Activated naive CD8-positive, alpha-beta T cell treated with anti-CD3 and anti-CD28 coated beads, Interleukin-2, amount 10 ng/mL, durations not matched to agents 7 days and 5 days (primary cell): ENCODE data around the gene RNU6-1. TPM values are rescaled to one million over a fixed set of nuclear protein-coding genes. Genes with fewer than 3 reads are reported as not detected.

Experiments used
- ATAC-seq: fragments of 150-1000 bp; cut with Tn5 transposase; one replicate; pipeline ENCODE4 v1.10.0; 2021; ENCODE audit warnings: low read depth, moderate library complexity
- POLR2A ChIA-PET: fragments of 350-600 bp; sonication (Branson Sonifier 250); formaldehyde crosslinking; loops from one replicate; lab custom pipeline; 2021; ENCODE audit warnings: antibody characterized with exemption; lab: Charles Lee
- DNase-seq: peaks from one replicate; pipeline ENCODE4 v3.0.0; 2021
- H3K27ac Mint-ChIP-seq: one replicate; pipeline ENCODE4 v1.8.0; 2022; ENCODE audit warnings: mild to moderate bottlenecking, mixed read lengths
- H3K27me3 Mint-ChIP-seq: one replicate; pipeline ENCODE4 v1.8.0; 2022; ENCODE audit warnings: mild to moderate bottlenecking, moderate library complexity, mixed read lengths
- H3K36me3 Mint-ChIP-seq: one replicate; pipeline ENCODE4 v1.8.0; 2021; ENCODE audit warnings: mild to moderate bottlenecking, mixed read lengths
- H3K4me1 Mint-ChIP-seq: one replicate; pipeline ENCODE4 v1.8.0; 2021; ENCODE audit warnings: mixed read lengths
- H3K4me3 Mint-ChIP-seq: one replicate; pipeline ENCODE4 v1.8.0; 2022; ENCODE audit warnings: mild to moderate bottlenecking, moderate library complexity, mixed read lengths
- H3K9me3 Mint-ChIP-seq: one replicate; pipeline ENCODE4 v1.8.0; 2021; ENCODE audit warnings: mixed read lengths
- total RNA-seq, 2 experiments: library from RNA; stranded (reverse); gene quantifications; one replicate each; pipeline ENCODE4 v1.2.3, GENCODE V29; 2021

Gene RNU6-1
- total RNA-seq, 2 experiments from 2014 or later = not detected

DNA sequence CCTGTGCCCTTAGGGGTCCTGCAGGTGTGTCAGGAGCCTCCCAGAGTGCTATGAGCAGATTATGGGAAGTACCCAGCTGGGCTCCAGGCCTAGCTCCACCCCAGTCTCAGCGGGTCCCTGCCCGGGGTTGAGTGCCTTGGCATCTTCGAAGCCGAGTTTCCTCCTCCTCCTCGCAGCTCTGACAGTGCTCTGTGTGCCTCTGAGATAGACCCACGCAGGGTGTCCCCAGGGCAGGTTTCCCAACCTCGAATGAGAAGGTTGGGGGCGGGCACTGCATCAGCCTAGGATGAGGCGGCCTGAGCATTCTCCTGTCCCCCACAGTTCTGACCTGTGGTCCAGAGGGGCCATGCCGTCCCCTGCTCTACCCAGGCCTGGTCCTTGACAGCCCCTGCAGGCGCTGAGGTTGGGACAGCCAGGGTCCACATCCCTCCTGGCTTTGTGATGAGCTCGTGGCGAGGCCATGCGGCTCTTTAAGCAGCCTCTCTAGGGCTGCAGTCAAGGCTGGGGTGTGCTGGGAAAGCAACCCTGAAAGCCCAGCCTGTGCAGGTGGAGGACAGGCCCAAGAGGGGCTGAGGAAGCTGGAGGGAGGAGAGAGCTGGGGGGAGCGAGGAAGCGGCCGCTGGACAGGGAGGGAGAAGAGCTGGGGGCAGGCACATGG lies 34.7 kb downstream of the RNU6-1 start:
- H3K27ac Mint-ChIP-seq = no peak overlapping the region
- DNase-seq (no peak), ATAC-seq (no peak)
- no peaks in the 10 kb centered on the region for H3K36me3 Mint-ChIP-seq
- no peak overlapping the region for H3K4me3 Mint-ChIP-seq
- H3K4me1 Mint-ChIP-seq = no peaks in the 10 kb centered on the region
- H3K27me3 Mint-ChIP-seq = no peaks in the 10 kb centered on the region
- POLR2A ChIA-PET = no interaction called here
- H3K9me3 Mint-ChIP-seq = no peaks in the 10 kb centered on the region

DNA sequence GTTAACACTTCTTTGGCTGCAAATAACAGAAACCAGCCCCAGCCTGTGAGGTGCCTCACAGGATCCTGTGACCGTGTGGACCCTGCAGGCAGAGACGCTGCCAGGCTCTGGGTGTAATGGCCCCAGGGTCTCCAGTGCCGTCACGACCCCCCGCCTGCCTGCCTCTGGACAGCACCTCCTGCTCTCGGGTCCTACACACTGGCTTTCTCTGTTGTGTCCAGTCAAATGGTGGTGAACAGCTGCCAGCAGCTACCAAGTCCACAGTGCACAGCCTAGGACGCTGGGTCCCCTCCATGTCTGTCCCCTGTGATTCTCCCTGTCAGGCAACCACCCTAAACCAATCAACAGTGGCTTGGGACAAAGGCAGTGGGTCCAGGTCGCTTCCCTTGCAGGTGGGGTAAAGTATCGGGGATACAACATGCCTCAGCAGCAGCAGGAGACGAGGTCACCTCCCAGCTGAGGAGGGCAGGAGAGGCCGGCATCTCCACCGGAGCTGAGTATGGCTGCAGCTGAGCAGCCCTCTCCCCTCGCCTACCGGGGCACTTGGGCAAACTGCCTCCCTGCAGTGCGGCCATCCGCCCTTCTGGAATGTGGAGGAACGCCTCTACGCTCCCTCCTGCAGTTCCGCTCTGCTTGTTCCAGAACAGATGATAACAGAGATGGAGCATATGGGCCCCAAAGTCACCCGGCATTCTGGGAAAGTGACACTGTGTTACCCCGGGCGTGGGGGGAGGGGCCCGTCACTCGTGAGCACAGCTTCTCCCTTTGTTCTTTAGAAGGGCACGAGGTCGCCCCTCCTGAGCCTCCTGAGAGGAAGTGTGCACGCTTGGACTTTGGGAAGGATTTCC lies 35.6 kb downstream of the RNU6-1 start:
- Mint-ChIP-seq H3K4me3 (no peak overlapping the region), H3K9me3 (no peaks in the 10 kb centered on the region), H3K27me3 (no peaks in the 10 kb centered on the region), H3K4me1 (no peaks in the 10 kb centered on the region), H3K27ac (no peak overlapping the region), H3K36me3 (no peaks in the 10 kb centered on the region)
- POLR2A ChIA-PET = no interaction called here
- ATAC-seq (no peak), DNase-seq (no peak)

DNA sequence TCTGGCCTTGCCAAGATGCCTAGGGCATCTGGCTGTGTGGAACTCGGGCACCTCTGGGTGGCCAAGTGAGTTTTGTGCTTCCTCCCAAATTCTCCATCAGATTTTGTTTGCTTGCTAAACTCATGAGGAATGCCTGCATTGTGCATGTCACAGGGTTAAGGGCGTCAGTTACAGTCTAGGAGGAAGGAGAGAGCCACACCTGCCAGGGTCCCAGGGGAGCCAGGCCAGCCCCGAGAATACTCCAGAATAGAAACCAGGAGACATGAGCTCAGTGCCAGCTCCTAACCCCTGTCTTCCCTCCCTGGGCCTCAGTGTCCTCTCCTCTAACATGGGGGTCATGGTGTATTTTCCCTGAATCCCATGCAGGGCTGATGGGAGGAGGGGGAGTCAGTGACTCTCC lies 36.5 kb downstream of the RNU6-1 start:
- no peaks in the 10 kb centered on the region for H3K36me3 Mint-ChIP-seq
- ATAC-seq (no peak), DNase-seq (no peak)
- POLR2A ChIA-PET = no interaction called here
- no peaks in the 10 kb centered on the region for H3K4me1 Mint-ChIP-seq
- H3K27ac Mint-ChIP-seq = no peak overlapping the region
- H3K9me3 Mint-ChIP-seq = no peaks in the 10 kb centered on the region
- H3K4me3 Mint-ChIP-seq = no peak overlapping the region
- no peaks in the 10 kb centered on the region for H3K27me3 Mint-ChIP-seq

DNA sequence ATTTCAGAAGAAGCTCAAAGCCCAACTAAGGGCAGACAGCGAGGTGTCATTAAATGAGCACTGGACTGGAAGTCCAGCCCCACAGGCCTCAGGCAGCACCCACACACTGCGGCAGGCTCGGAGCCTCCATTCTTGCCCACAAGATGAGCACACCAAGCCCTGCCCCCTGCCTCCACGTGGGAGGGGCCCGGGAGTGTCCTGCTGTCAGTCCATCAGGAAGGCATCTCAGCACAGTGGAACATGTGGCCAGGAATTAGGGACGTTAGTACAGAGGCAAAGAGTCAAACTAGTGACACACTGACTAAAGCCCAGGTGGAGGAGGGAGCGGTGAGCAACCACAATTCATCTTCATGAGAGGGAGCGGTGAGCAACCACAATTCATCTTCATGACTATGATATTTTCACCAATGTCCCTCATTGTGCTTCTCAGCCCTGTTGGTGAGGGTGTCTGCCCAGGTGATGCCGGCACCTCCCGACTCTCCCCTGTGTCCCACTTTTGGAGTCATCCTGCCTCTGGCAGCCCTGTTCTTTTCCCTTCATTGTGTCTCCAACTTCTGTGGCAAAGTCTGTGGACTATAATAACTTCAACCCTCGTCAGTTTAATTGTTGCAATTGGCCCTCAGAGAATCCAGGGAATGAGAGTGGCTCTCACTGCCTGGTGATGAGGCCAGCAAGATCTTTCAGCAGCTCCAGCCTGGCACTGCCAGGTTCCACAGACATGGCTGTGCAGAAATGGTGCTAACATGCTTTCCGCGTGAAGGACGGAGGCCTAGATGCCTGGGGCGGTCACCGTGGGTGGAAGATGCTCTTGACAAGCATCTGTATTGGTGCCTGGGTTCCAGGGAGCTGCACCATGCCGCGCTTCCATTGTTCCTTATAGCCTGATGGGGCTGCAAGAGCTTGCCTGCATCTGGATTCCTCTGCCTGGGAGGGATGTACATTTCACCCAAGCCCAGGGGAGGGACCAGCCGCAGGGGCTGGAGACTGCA lies 37.6 kb downstream of the RNU6-1 start:
- H3K36me3 Mint-ChIP-seq = no peaks in the 10 kb centered on the region
- H3K4me3 Mint-ChIP-seq = no peak overlapping the region
- H3K9me3 Mint-ChIP-seq = no peaks in the 10 kb centered on the region
- POLR2A ChIA-PET = no interaction called here
- ATAC-seq (no peak), DNase-seq (no peak)
- H3K27me3 Mint-ChIP-seq = no peaks in the 10 kb centered on the region
- no peak overlapping the region for H3K27ac Mint-ChIP-seq
- H3K4me1 Mint-ChIP-seq = no peaks in the 10 kb centered on the region

DNA sequence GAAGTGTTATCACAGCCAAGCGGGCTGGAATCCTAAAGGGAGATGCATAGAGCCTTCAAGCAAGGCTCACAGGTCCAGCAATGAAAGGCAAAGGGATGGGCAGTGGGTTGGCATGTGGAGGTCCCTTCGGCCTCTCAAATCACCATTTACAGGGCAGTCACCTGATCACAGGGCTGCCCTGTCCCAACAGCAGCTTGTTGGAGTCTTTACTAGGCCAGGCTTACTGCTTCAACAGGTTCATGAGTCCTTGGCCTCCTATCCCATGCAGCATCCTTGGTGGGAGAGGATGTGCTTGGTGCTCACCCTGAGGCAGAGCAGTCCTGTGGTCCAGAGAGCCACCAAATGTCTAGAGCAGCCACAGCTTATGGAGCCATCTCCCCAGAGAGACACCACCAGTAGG lies 38.7 kb downstream of the RNU6-1 start:
- Mint-ChIP-seq H3K4me3 (no peak overlapping the region), H3K9me3 (no peaks in the 10 kb centered on the region), H3K4me1 (no peaks in the 10 kb centered on the region), H3K27me3 (no peaks in the 10 kb centered on the region), H3K27ac (no peak overlapping the region), H3K36me3 (peaks cover 1% of the 10 kb centered on the region)
- ATAC-seq (no peak), DNase-seq (no peak)
- POLR2A ChIA-PET = no interaction called here

DNA sequence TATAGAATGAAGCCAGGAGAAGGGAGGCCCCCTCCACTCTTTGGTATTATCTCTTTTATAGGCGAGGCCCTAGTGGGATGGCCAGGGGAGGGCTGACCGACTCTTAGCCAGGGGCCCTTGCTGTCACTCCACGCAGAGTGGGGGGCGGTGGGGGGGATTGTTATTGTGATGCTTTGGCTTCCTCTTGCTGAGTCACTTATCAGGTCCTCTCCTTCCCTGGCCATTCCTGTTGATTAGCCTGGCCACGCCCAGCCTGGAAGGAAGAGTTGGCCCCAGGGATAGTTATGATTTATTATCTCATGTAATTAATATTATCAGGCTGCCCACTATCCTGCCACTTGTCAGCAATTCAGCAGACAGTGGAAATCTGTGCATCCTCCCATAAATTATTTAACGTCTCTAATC lies 40.0 kb downstream of the RNU6-1 start:
- DNase-seq (no peak), ATAC-seq (no peak)
- POLR2A ChIA-PET = no interaction called here
- no peak overlapping the region for H3K27ac Mint-ChIP-seq
- peaks cover 3% of the 10 kb centered on the region for H3K9me3 Mint-ChIP-seq
- no peaks in the 10 kb centered on the region for H3K27me3 Mint-ChIP-seq
- no peak overlapping the region for H3K4me3 Mint-ChIP-seq
- peaks cover 6% of the 10 kb centered on the region for H3K36me3 Mint-ChIP-seq
- no peaks in the 10 kb centered on the region for H3K4me1 Mint-ChIP-seq

DNA sequence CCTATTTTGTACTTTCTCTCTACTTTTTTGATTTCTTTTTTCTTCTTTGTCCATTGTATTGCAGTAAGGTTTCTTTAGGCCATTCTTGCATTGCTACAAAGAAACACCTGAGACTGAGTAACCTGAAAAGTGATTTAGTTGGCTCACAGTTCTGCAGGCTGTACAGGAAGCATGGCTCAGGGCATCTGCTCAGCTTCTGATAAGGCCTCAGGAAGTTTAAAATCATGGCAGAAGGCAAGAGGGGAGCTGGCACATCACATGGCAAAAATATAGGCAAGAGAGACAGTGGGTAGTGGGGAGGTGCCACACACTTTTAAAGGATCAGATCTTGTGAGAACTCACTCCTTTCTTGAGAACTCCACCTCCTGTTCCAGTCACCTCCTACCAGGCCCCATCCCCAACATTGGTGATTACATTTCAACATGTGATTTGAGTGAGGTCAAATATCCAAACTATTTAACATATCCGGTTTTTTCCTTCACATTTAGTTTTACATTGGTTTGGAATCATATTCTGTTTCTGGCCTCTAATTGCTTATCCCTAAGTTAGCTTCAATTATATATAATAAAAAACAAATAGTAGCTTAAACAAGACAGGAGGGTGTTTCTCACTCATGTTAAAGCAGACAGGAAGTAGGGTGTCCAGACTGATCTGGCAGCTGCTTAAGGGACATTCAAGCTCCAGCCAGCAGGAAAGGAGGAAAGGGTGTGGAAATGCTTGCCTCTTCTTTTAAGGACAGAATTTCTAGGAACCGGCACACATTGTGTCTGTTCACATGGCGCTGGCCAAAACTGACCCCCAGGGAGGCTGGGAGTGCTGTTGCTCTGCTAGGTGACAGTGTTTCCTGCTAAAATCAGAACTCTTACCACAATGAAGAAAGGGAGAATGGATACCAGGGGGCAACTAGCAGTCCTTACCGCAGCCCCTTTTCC lies 43.4 kb downstream of the RNU6-1 start:
- no peak overlapping the region for H3K27ac Mint-ChIP-seq
- POLR2A ChIA-PET = no interaction called here
- no peak overlapping the region for H3K4me3 Mint-ChIP-seq
- no peaks in the 10 kb centered on the region for H3K27me3 Mint-ChIP-seq
- H3K4me1 Mint-ChIP-seq = no peaks in the 10 kb centered on the region
- peaks cover 4% of the 10 kb centered on the region for H3K9me3 Mint-ChIP-seq
- no peak for DNase-seq
- peaks cover 18% of the 10 kb centered on the region for H3K36me3 Mint-ChIP-seq
- ATAC-seq = no peak

DNA sequence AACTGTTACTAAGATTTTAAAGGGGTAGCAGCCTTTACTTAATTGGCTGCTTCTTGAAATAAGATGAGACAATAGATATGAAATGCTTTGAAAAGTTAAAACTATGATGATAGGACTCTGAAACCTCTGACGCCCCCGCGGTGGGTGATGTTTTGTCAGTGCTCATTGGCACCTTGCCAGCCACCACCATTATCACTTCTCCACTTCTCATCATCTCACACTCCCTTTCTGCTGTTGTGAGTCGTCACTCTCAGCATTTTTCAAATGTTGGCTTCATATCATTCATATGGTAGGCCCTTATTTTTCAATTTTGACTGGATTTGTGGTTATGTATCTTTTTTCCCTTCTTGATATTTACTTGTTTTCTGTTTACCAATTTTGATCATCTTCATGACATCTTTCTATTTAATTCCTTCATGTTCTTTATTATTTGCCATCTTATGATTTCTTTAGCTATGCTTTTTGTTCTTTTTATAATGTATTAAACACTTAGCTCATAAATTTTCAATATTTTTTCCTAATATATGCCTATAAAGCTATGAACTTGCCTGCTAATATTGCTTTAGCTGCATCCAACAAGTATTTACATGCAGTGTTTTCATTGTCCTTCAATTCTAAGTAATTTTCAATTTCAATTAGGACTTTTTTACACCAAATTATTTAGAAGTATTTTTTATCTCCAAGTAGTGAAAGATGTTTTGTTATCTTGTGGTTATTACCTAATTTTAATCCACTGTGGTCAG lies 44.8 kb downstream of the RNU6-1 start:
- Mint-ChIP-seq H3K27ac (no peak overlapping the region), H3K36me3 (peaks cover 18% of the 10 kb centered on the region), H3K4me1 (no peaks in the 10 kb centered on the region), H3K4me3 (no peak overlapping the region), H3K9me3 (peaks cover 4% of the 10 kb centered on the region), H3K27me3 (no peaks in the 10 kb centered on the region)
- ATAC-seq (no peak), DNase-seq (no peak)
- POLR2A ChIA-PET = no interaction called here

DNA sequence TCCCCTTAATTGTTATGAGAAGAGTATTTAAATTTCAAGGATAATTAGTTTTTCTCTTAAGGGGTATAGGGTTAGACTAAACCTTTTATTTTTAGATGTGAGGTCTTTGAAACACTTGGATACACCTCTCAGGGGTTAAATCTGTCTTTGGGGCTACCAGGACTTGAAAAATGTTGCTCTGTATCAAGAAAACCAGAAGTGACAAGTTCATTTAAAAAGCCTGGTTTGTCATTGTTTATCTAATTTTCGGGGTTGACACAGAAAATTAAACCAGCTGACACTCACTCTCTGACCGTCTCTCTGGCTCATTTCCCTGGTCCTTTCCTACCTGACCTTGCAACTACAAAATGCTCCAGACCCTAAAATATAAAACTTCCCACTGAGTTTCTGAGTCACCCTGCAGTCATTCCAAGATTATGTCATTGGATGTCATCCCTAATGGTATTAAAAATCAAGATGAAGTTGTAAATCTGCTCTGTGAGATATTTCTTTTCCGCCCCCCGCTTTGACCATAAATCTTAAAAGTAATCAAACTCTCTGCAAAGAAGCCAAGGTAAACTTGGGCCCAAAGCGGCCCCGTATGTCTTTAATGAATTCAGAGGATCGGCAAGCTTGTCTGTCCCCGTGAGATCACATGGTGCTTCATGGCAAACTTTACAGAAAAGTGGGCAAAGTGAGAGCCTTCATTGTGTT lies 47.4 kb downstream of the RNU6-1 start:
- Mint-ChIP-seq H3K27ac (no peak overlapping the region), H3K36me3 (peaks cover 21% of the 10 kb centered on the region), H3K27me3 (no peaks in the 10 kb centered on the region), H3K9me3 (peaks cover 4% of the 10 kb centered on the region), H3K4me3 (no peak overlapping the region), H3K4me1 (no peaks in the 10 kb centered on the region)
- DNase-seq (no peak), ATAC-seq (no peak)
- POLR2A ChIA-PET = no interaction called here

DNA sequence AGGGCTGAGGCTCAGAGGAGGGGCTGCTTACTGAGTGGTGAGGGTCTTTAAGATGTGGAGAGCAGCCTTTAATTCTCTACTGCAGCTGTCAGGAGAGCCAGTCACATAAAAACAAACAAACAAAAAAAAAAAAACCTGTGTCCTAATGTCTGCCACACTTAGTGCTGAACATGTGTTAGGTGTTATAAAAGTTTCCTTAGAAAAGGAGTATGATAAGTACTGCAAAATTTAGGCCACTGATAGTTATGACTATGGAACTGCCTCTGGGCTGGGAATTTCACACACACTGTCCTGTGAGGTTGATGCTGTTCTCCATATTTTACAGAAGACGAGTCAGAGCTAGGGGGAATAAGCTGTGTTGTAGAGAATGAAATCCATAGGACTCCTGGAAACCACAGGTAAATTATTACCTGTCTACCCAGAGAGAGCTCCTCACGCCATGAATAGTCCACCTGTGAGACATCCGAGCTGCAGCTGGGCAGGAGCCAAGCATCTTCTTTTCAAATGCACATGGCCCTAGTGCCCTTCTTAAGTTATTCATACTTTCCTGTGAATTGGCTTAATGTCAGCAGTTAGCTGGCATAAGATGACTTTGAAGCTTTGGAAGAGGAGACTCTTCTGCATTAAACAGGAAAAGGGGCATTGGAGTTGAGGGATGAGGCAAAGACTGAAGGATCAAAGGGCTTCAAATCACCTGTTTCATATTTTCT lies 49.1 kb downstream of the RNU6-1 start:
- POLR2A ChIA-PET = no interaction called here
- peaks cover 4% of the 10 kb centered on the region for H3K9me3 Mint-ChIP-seq
- no peaks in the 10 kb centered on the region for H3K4me1 Mint-ChIP-seq
- peaks cover 18% of the 10 kb centered on the region for H3K36me3 Mint-ChIP-seq
- no peaks in the 10 kb centered on the region for H3K27me3 Mint-ChIP-seq
- ATAC-seq (no peak), DNase-seq (no peak)
- H3K27ac Mint-ChIP-seq = no peak overlapping the region
- no peak overlapping the region for H3K4me3 Mint-ChIP-seq
